DOHH2 (cell line): Measurements from ENCODE around the gene S100A16.

Experiments used
- CTCF ChIP-seq: fragments of 200-600 bp; sonication (generic); IDR thresholded peaks from one replicate; pipeline ENCODE4 v1.5.1; 2014; ENCODE audit warnings: antibody characterized with exemption, mild to moderate bottlenecking, low read depth, low read length; ENCODE audit not compliant: poor library complexity, severe bottlenecking
- EZH2phosphoT487 ChIP-seq: fragments of 200-600 bp; sonication (generic); IDR thresholded peaks from 2 replicates; pipeline ENCODE4 v1.6.1; 2017; ENCODE audit warnings: borderline replicate concordance, mild to moderate bottlenecking, antibody characterized with exemption, low read length, moderate library complexity, mixed read lengths

DNA sequence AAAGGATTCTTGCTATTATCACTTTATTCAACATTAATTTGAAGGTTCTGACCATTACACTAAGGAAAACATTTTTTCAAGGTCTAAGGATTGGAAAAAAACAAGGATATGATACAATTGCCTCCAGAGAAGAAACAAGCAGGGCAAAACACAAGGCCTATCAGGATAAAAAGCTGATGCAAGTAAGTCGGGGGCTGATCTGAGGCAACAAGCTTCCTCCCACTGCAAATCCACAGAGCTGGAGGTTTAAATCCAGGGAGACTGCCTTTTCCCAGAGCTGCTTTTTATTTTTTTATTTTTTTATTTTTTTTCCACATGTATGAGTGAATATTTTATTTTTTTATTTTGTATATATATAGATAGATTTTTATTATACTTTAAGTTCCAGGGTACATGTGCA is 27.9 kb downstream of the S100A16 start:
- TF ChIP-seq CTCF: no peak
- TF ChIP-seq EZH2phosphoT487: no peak
